K562 (cell line): ENCODE measurements around the gene JAKMIP1. TPM values are rescaled to one million over a fixed set of nuclear protein-coding genes. Genes with fewer than 3 reads are reported as not detected.

ENCODE experiments used
- ATAC-seq: fragments of 200-7000 bp; cut with Tn5 transposase; 3 replicates; pipeline ENCODE4 v1.9.1; 2020; ENCODE audit warnings: moderate library complexity
- BruUV-seq: library from RNA; stranded (reverse); fragments of 400-500 nt; replicated peaks from 2 replicates; lab custom pipeline; 2021; lab: Mats Ljungman, UMichigan
- CTCF ChIA-PET: fragments of 300-600 bp; formaldehyde crosslinking; extraction: SDS; loops from one replicate; lab custom pipeline; 2021; ENCODE audit warnings: low intra/inter-chr PET ratio; lab: Yijun Ruan, JAX
- POLR2A ChIA-PET: fragments of 300-600, 350-650 bp; sonication (Branson Sonifier 250); formaldehyde crosslinking; extraction: SDS; loops from one replicate; lab custom pipeline; 2021; ENCODE audit warnings: antibody characterized with exemption, inconsistent platforms; lab: Yijun Ruan, JAX
- DNase-seq, 4 experiments: peaks; one replicate each; pipeline versions ENCODE4 v3.0.0 to v3.0.0-alpha.2; 2011 to 2018; ENCODE audit warnings: low spot score in 3 of 4, mixed read lengths in 3 of 4; ENCODE audit errors: extremely low read depth in 1 of 4
- FAIRE-seq: peaks from 2 replicates; lab custom pipeline; 2011; peaks lifted over from hg19 to GRCh38; lab: Jason Lieb, UNC
- H2AFZ ChIP-seq: 2 replicates; pipeline ENCODE4 v1.6.0; 2011; ENCODE audit warnings: low read depth, low read length, control low read depth, inconsistent platforms
- H3K27ac ChIP-seq: fragments of 200-600 bp; 3 replicates; pipeline ENCODE4 v1.8.0; 2011; ENCODE audit warnings: low read depth, mild to moderate bottlenecking, control low read depth, inconsistent platforms, low read length, moderate library complexity, mixed read lengths; ENCODE audit errors: extremely low read depth
- H3K27me3 ChIP-seq, 2 experiments: fragments of 300-600 bp in 1 of 2; 2 replicates in 1 of 2; 3 replicates in 1 of 2; pipeline versions ENCODE4 v1.6.0 to v1.8.0; 2011; ENCODE audit warnings: inconsistent platforms in 2 of 2, low read length in 2 of 2, mild to moderate bottlenecking in 1 of 2, mixed read lengths in 1 of 2, moderate library complexity in 1 of 2; ENCODE audit not compliant: control insufficient read depth in 2 of 2, insufficient read depth in 2 of 2
- H3K36me3 ChIP-seq: fragments of 300-600 bp; 3 replicates; pipeline ENCODE4 v1.8.0; 2011; ENCODE audit warnings: mild to moderate bottlenecking, low read length, inconsistent platforms; ENCODE audit not compliant: control insufficient read depth, insufficient read depth
- H3K4me1 ChIP-seq, 2 experiments: fragments of 200-600 bp in 1 of 2; replicated peaks in 1 of 2; 2 replicates in 1 of 2; 3 replicates in 1 of 2; pipeline versions ENCODE4 v1.5.1 to v1.8.0; 2011; ENCODE audit warnings: inconsistent platforms in 2 of 2, low read length in 2 of 2, mild to moderate bottlenecking in 1 of 2, mixed read lengths in 1 of 2, moderate library complexity in 1 of 2; ENCODE audit not compliant: control insufficient read depth in 2 of 2, insufficient read depth in 2 of 2
- H3K4me2 ChIP-seq: 2 replicates; pipeline ENCODE4 v1.6.1; 2011; ENCODE audit warnings: low read length, control low read depth, inconsistent platforms, mixed read lengths; ENCODE audit not compliant: insufficient read depth
- H3K4me3 ChIP-seq: fragments of 200-600 bp; sonication (generic), shearing (Covaris generic); 2 replicates; pipeline ENCODE4 v1.5.1; 2016; ENCODE audit warnings: control low read depth, inconsistent platforms
- H3K79me2 ChIP-seq: fragments of 200-600 bp; 3 replicates; pipeline ENCODE4 v1.8.0; 2011; ENCODE audit warnings: low read length, inconsistent platforms; ENCODE audit not compliant: control insufficient read depth, insufficient read depth
- H3K9ac ChIP-seq, 2 experiments: 2 replicates each; pipeline versions ENCODE4 v1.6.0 to v1.6.1; 2011; ENCODE audit warnings: low read depth in 2 of 2, low read length in 2 of 2, control low read depth in 1 of 2, inconsistent platforms in 1 of 2, mild to moderate bottlenecking in 1 of 2, mixed read lengths in 1 of 2; ENCODE audit not compliant: insufficient read depth in 1 of 2
- H3K9me1 ChIP-seq: one replicate; pipeline ENCODE4 v1.6.0; 2011; ENCODE audit warnings: inconsistent platforms, mild to moderate bottlenecking, low read length, moderate library complexity; ENCODE audit not compliant: control insufficient read depth, insufficient read depth
- H3K9me3 ChIP-seq: replicated peaks from 2 replicates; pipeline ENCODE4 v1.5.1; 2011; ENCODE audit warnings: low read depth, low read length, inconsistent platforms; ENCODE audit not compliant: control insufficient read depth, insufficient read depth
- H4K20me1 ChIP-seq: replicated peaks from 2 replicates; pipeline ENCODE4 v1.6.1; 2011; ENCODE audit warnings: low read length, inconsistent platforms, mixed read lengths; ENCODE audit not compliant: control insufficient read depth, insufficient read depth
- ARID2 ChIP-seq: fragments of 450-650 bp; IDR thresholded peaks from 2 replicates; pipeline ENCODE4 v1.6.1; 2017; ENCODE audit warnings: antibody characterized with exemption, mild to moderate bottlenecking
- BACH1 ChIP-seq: fragments of 200-800 bp; sonication (Bioruptor generic); IDR thresholded peaks from 2 replicates; pipeline ENCODE4 v1.6.1; 2016; ENCODE audit warnings: missing genetic modification characterization, missing compliant biosample characterization
- ETV6 ChIP-seq, 3 experiments: fragments of 150-350 bp in 1 of 3; sonication (generic) in 1 of 3; formaldehyde crosslinking in 1 of 3; IDR thresholded peaks; 2 replicates each; pipeline versions ENCODE4 v1.6.1 to v1.8.0; 2014 to 2022; ENCODE audit warnings: borderline replicate concordance in 2 of 3, low read depth in 2 of 3, antibody characterized with exemption in 1 of 3, low read length in 1 of 3, mild to moderate bottlenecking in 1 of 3, missing genetic modification reagents in 1 of 3
- HDAC2 ChIP-seq: fragments of 450-650 bp; IDR thresholded peaks from 2 replicates; pipeline ENCODE4 v1.6.1; 2016; ENCODE audit warnings: mild to moderate bottlenecking
- NONO ChIP-seq, 2 experiments: fragments of 200-400 bp in 1 of 2; fragments of 450-650 bp in 1 of 2; formaldehyde crosslinking in 1 of 2; IDR thresholded peaks; 2 replicates each; pipeline ENCODE4 v1.6.1; 2017; ENCODE audit warnings: low read depth in 2 of 2, mild to moderate bottlenecking in 2 of 2, moderate library complexity in 2 of 2, low read length in 1 of 2
- SPI1 ChIP-seq: IDR thresholded peaks from 2 replicates; pipeline ENCODE4 v1.6.1; 2011; ENCODE audit warnings: low read depth, low read length, control low read depth, borderline replicate concordance
- TBL1XR1 ChIP-seq, 2 experiments: IDR thresholded peaks; 2 replicates each; pipeline ENCODE4 v1.6.1; 2012; ENCODE audit warnings: improper control_type of control experiment in 2 of 2, low read length in 2 of 2, mild to moderate bottlenecking in 1 of 2
- WGBS: fragments of 100-300 bp; shearing (Covaris generic); methylation state at CpG from one replicate; pipeline ENCODE4 v1.1.6; 2016; ENCODE audit warnings: low coverage, mixed read lengths; ENCODE audit not compliant: insufficient coverage; ENCODE audit errors: missing lambda C conversion rate; 5-methylcytosine and 5-hydroxymethylcytosine counted together
- in situ Hi-C: fragments of 300-500 bp; cut with MboI; formaldehyde crosslinking; loops from 4 replicates; pipeline ENCODE4 v1.15.0; 2018; ENCODE audit warnings: inconsistent platforms, mixed read lengths
- intact Hi-C: fragments of 100-400 bp; cut with micrococcal nuclease; formaldehyde crosslinking; loops from 2 replicates; pipeline ENCODE4 v1.14.2; 2022
- polyA plus RNA-seq, 8 experiments: library from polyadenylated mRNA; depleted of rRNA in 4 of 8; stranded (reverse) in 5 of 8; unstranded in 3 of 8; fragments of >200 nt; fragmentation: Nextera tagmentation in 2 of 8; fragmentation: Illumina TruSeq in 1 of 8; extraction: Ambion mirVana in 2 of 8; extraction: Trizol in 1 of 8; gene quantifications; 2 replicates each; pipeline versions ENCODE4 v1.2.1 to v1.2.3, GENCODE V29; 2011 to 2014; ENCODE audit warnings: inconsistent platforms in 1 of 8, missing spikeins in 1 of 8
- total RNA-seq, 7 experiments: library from RNA; depleted of rRNA in 6 of 7; stranded (reverse); fragments of >200 nt in 6 of 7; fragmentation: Illumina TruSeq in 2 of 7; extraction: Trizol in 2 of 7; gene quantifications; 2 replicates each; pipeline versions ENCODE4 v1.2.1 to v1.2.3, GENCODE V29; 2011 to 2021; ENCODE audit warnings: low replicate concordance in 1 of 7
- TF ChIP-seq, protein P1 (sequence below): fragments of 250-450 bp; sonication (Bioruptor Pico); IDR thresholded peaks from 2 replicates; pipeline ENCODE4 v1.4.0; 2020

The JAKMIP1 gene
- total and polyA plus RNA-seq, 9 of the 15 experiments (the other 6 are each of a cell fraction or from before 2014, with no cell fraction given) = not detected

DNA sequence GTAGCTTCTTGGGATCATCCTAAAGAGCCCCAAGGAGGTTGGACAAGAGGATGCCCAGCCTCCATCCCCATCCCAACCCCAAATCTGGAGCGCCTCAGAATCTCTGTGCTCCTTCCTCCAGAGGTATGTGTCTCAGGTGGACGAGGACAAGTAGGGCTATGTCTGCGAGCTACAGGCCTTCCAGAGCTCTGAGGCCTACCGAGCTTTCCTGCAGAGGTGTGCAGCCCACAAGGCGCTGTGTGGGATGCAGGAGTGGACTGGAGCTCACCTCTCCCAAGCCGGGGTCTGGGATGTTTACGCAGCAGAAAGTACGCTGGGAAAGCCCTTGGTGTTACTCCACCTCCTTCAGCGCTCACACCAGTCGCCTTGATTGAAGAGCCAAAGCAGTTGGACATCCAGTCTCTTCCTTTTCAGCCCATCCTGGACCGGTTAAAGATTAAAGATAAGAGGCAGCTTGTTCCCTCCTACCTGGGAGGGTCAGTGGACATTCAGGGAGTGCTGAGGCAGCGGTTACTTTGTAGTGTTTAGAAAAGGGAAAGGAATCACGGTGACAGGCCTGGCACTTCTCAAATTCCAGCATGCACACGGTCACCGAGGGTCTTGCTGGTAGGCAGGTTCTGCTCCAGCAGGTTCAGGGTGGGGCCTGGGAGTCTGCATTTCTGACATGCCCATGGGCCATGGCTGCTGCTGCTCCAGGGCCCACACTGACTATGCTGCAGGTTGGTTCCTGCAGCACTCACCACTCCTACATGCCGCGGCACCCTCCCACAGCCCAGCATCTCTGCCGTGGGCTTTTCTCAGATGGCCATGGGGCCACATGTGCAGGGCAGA, 29.5 kb upstream of the JAKMIP1 start:
- H3K4me2 ChIP-seq = no peak overlapping the region
- ChIA-PET POLR2A (no interaction called here), CTCF (no interaction called here)
- no peaks in the 10 kb centered on the region; a peak in 1 of 5 replicates for H3K4me1 ChIP-seq
- no peak for DNase-seq
- no peaks in the 10 kb centered on the region for H4K20me1 ChIP-seq
- no peak for ATAC-seq
- H3K9me1 ChIP-seq = no peaks in the 10 kb centered on the region
- H3K27me3 ChIP-seq = peaks cover 0 to 15% of the 10 kb centered on the region in 2 experiments; a peak in 2 of 5 replicates
- H3K27ac ChIP-seq = no peak overlapping the region
- intact Hi-C loops (no loop called here), in situ Hi-C loops (no loop called here)
- 3% methylated on average over 18 of the region's 18 CpGs for WGBS
- H3K4me3 ChIP-seq = no peak overlapping the region
- no peak overlapping the region for H3K9ac ChIP-seq
- BruUV-seq = no TSS peak
- H3K79me2 ChIP-seq = no peaks in the 10 kb centered on the region
- FAIRE-seq = no peak
- no peak for TF ChIP-seq SPI1
- H3K36me3 ChIP-seq = no peaks in the 10 kb centered on the region
- H2AFZ ChIP-seq = no peak overlapping the region
- no peaks in the 10 kb centered on the region for H3K9me3 ChIP-seq

DNA sequence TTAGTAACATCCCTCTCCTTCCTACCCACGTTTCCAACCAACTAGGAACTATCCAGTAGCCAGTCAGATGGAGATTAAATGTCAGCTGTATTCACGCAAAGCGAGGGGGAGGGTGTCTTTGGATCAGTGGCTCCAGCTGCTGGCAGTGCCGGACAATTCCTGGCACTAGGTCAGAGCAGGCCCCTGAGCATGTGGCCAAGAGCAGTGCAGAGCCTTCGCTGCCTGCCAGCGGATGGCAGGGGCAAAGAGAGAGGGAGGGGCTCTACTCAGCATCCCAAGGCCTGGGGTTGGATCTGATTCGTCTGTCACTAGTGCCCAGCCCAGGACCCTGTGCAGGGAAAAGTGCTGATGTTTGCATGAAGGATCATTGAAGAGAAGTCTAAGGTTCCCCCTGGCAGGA, 28.7 kb upstream of the JAKMIP1 start:
- TF ChIP-seq ETV6 (IDR thresholded peaks at IDR 0.05; ENCODE audit: borderline replicate concordance in 1 of 2, low read depth in 2 of 2, low read length in 1 of 2) (no peak), ETV6 (CRISPR knock-in tag; IDR thresholded peaks at IDR 0.05; ENCODE audit: borderline replicate concordance) (no peak), ARID2 (no peak), TBL1XR1 (IDR thresholded peaks at IDR 0.05; ENCODE audit: low read length in 2 of 2) (no peak), BACH1 (tag) (no peak), HDAC2 (no peak), NONO (IDR thresholded peaks at IDR 0.05; ENCODE audit: low read depth in 2 of 2, low read length in 1 of 2) (no peak)
- TF ChIP-seq, protein P1, sequence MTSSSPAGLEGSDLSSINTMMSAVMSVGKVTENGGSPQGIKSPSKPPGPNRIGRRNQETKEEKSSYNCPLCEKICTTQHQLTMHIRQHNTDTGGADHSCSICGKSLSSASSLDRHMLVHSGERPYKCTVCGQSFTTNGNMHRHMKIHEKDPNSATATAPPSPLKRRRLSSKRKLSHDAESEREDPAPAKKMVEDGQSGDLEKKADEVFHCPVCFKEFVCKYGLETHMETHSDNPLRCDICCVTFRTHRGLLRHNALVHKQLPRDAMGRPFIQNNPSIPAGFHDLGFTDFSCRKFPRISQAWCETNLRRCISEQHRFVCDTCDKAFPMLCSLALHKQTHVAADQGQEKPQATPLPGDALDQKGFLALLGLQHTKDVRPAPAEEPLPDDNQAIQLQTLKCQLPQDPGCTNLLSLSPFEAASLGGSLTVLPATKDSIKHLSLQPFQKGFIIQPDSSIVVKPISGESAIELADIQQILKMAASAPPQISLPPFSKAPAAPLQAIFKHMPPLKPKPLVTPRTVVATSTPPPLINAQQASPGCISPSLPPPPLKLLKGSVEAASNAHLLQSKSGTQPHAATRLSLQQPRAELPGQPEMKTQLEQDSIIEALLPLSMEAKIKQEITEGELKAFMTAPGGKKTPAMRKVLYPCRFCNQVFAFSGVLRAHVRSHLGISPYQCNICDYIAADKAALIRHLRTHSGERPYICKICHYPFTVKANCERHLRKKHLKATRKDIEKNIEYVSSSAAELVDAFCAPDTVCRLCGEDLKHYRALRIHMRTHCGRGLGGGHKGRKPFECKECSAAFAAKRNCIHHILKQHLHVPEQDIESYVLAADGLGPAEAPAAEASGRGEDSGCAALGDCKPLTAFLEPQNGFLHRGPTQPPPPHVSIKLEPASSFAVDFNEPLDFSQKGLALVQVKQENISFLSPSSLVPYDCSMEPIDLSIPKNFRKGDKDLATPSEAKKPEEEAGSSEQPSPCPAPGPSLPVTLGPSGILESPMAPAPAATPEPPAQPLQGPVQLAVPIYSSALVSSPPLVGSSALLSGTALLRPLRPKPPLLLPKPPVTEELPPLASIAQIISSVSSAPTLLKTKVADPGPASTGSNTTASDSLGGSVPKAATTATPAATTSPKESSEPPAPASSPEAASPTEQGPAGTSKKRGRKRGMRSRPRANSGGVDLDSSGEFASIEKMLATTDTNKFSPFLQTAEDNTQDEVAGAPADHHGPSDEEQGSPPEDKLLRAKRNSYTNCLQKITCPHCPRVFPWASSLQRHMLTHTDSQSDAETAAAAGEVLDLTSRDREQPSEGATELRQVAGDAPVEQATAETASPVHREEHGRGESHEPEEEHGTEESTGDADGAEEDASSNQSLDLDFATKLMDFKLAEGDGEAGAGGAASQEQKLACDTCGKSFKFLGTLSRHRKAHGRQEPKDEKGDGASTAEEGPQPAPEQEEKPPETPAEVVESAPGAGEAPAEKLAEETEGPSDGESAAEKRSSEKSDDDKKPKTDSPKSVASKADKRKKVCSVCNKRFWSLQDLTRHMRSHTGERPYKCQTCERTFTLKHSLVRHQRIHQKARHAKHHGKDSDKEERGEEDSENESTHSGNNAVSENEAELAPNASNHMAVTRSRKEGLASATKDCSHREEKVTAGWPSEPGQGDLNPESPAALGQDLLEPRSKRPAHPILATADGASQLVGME (CRISPR knock-in tag) = no peak
- TF ChIP-seq, all 486 proteins: peak for 0
- Histone ChIP-seq H2AFZ (no peak overlapping the region), H3K9me1 (no peaks in the 10 kb centered on the region), H3K27ac (no peak overlapping the region), H3K4me2 (no peak overlapping the region), H3K4me3 (no peak overlapping the region), H4K20me1 (no peaks in the 10 kb centered on the region), H3K36me3 (no peaks in the 10 kb centered on the region), H3K9ac (no peak overlapping the region), H3K4me1 (no peaks in the 10 kb centered on the region; a peak in 1 of 5 replicates), H3K9me3 (no peaks in the 10 kb centered on the region), H3K27me3 (peaks cover 0 to 15% of the 10 kb centered on the region in 2 experiments; a peak in 2 of 5 replicates), H3K79me2 (no peaks in the 10 kb centered on the region)
- ATAC-seq (no peak), DNase-seq (no peak), FAIRE-seq (no peak)
- no TSS peak for BruUV-seq
- in situ Hi-C loops (no loop called here), intact Hi-C loops (no loop called here)
- WGBS = 2% methylated on average over 7 of the region's 7 CpGs
- ChIA-PET CTCF (no interaction called here), POLR2A (no interaction called here)
